Neural crest cell (in vitro differentiated cells): Measurements from ENCODE around the gene ARHGAP26. TPM values are rescaled to one million over a fixed set of nuclear protein-coding genes. Genes with fewer than 3 reads are reported as not detected.

ENCODE experiments used
- DNase-seq: peaks from one replicate; pipeline ENCODE4 v3.0.0; 2021; ENCODE audit warnings: low read depth, mixed read lengths, low spot score
- H3K27ac Mint-ChIP-seq: one replicate; pipeline ENCODE4 v1.8.0; 2021; ENCODE audit warnings: mild to moderate bottlenecking, mixed read lengths; ENCODE audit not compliant: unreplicated experiment
- H3K27me3 Mint-ChIP-seq: 2 replicates; pipeline ENCODE4 v1.8.0; 2021; ENCODE audit warnings: low read depth, mild to moderate bottlenecking, mixed read lengths
- H3K36me3 Mint-ChIP-seq: 2 replicates; pipeline ENCODE4 v1.8.0; 2021; ENCODE audit warnings: low read depth, mild to moderate bottlenecking, mixed read lengths
- H3K4me1 Mint-ChIP-seq: 2 replicates; pipeline ENCODE4 v1.8.0; 2021; ENCODE audit warnings: mixed read lengths
- H3K4me3 Mint-ChIP-seq: one replicate; pipeline ENCODE4 v1.8.0; 2021; ENCODE audit warnings: mild to moderate bottlenecking, mixed read lengths
- H3K9me3 Mint-ChIP-seq: 2 replicates; pipeline ENCODE4 v1.8.0; 2021; ENCODE audit warnings: mixed read lengths
- CTCF ChIP-seq: fragments of 200-600 bp; sonication (generic); conservative IDR thresholded peaks from 2 replicates; pipeline ENCODE4 v1.5.0; 2021; ENCODE audit warnings: antibody characterized with exemption, mild to moderate bottlenecking
- total RNA-seq: library from RNA; stranded (reverse); gene quantifications from 2 replicates; pipeline ENCODE4 v1.2.1, GENCODE V29; 2021

The ARHGAP26 gene
- total RNA-seq, 1 donor from 2014 or later: 5.5 TPM

DNA sequence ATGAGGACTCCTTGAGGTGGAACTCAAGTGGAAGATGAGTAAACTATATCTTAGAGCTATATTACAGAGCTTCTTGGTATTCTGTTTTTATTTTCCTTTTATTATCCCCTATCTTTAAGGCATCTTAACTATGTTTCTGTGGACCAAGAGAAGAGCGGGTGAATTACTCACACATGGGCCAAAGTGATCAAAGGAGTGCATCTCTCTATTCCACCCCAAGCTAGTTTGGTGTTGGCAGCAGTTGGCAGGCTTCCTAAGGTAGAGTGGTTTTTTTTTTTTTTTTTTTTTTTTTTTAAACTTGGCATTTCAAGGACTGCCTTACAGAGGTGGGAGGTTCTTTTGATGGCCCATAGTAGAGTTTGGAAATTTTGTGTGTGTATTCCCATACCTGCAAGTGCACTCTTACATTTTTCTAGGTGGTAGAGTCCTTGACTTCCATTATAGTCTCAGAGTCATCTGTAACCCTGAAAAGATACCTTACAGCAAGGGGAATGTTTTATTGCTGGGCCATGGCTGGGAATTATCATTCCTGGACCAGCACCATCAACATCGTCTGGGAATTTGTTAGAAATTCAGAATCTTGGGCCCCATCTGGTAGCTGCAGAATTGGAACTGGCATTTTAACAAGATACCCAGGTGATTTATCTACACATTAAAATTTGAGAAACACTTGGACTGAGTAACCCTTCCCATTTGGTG lies 51.0 kb downstream of the ARHGAP26 start:
- Mint-ChIP-seq H3K27ac (no peak overlapping the region), H3K9me3 (no peaks in the 10 kb centered on the region), H3K36me3 (no peaks in the 10 kb centered on the region), H3K4me3 (no peak overlapping the region), H3K4me1 (peaks cover 5% of the 10 kb centered on the region), H3K27me3 (no peaks in the 10 kb centered on the region)
- DNase-seq: no peak
- no peak for TF ChIP-seq CTCF

- Mint-ChIP-seq H3K36me3 (no peaks in the 10 kb centered on the region), H3K27ac (no peak overlapping the region), H3K9me3 (no peaks in the 10 kb centered on the region), H3K4me3 (no peak overlapping the region), H3K4me1 (peaks cover 5% of the 10 kb centered on the region), H3K27me3 (no peaks in the 10 kb centered on the region)
- DNase-seq: no peak
- no peak for TF ChIP-seq CTCF
These were observed 51.7 kb downstream of the ARHGAP26 start for GRCh38 chr5:142821733-142822487.

- H3K27me3 Mint-ChIP-seq: no peaks in the 10 kb centered on the region
- peaks cover 5% of the 10 kb centered on the region for H3K4me1 Mint-ChIP-seq
- no peaks in the 10 kb centered on the region for H3K9me3 Mint-ChIP-seq
- no peak for DNase-seq
- no peaks in the 10 kb centered on the region for H3K36me3 Mint-ChIP-seq
- no peak overlapping the region for H3K27ac Mint-ChIP-seq
- no peak overlapping the region for H3K4me3 Mint-ChIP-seq
- no peak for TF ChIP-seq CTCF
These were observed 52.9 kb downstream of the ARHGAP26 start for GRCh38 chr5:142823126-142823525.

GRCh38 chr5:142823806-142824205 lies 53.6 kb downstream of the ARHGAP26 start:
- Mint-ChIP-seq H3K4me1 (peaks cover 5% of the 10 kb centered on the region), H3K9me3 (no peaks in the 10 kb centered on the region), H3K4me3 (no peak overlapping the region), H3K27ac (no peak overlapping the region), H3K27me3 (peaks cover under 1% of the 10 kb centered on the region), H3K36me3 (no peaks in the 10 kb centered on the region)
- no peak for TF ChIP-seq CTCF
- DNase-seq: no peak

- Mint-ChIP-seq H3K9me3 (no peaks in the 10 kb centered on the region), H3K4me3 (no peak overlapping the region), H3K27me3 (peaks cover 2% of the 10 kb centered on the region), H3K27ac (peak overlapping the region; percentile 20), H3K4me1 (peaks cover 5% of the 10 kb centered on the region), H3K36me3 (no peaks in the 10 kb centered on the region)
- no peak for DNase-seq
- TF ChIP-seq CTCF: no peak
These were observed 54.2 kb downstream of the ARHGAP26 start for GRCh38 chr5:142824391-142824790.
